IMR-90 (cell line): Measurements from ENCODE around the gene ASTN2. TPM values are rescaled to one million over a fixed set of nuclear protein-coding genes. Genes with fewer than 3 reads are reported as not detected.

Experiments used
- ATAC-seq: fragments of 200-7000 bp; cut with Tn5 transposase; 2 replicates; pipeline ENCODE4 v1.9.1; 2020; ENCODE audit warnings: low read depth, mild to moderate bottlenecking, moderate library complexity
- BruUV-seq: library from RNA; stranded (reverse); fragments of 400-500 nt; replicated peaks from 2 replicates; lab custom pipeline; 2021; lab: Mats Ljungman, UMichigan
- CTCF ChIA-PET: fragments of 300-600 bp; formaldehyde crosslinking; extraction: SDS; loops from one replicate; lab custom pipeline; 2021; ENCODE audit warnings: antibody characterized with exemption; lab: Yijun Ruan, JAX
- POLR2A ChIA-PET: fragments of 300-600 bp; sonication (Branson Sonifier 250); formaldehyde crosslinking; loops from one replicate; lab custom pipeline; 2022; ENCODE audit warnings: antibody characterized with exemption; ENCODE audit not compliant: unreplicated experiment; lab: Charles Lee
- DNase-seq: peaks from one replicate; pipeline ENCODE4 v3.0.0; 2013
- H2AFZ ChIP-seq: replicated peaks from 2 replicates; pipeline ENCODE3; 2013; ENCODE audit warnings: low read length, mild to moderate bottlenecking; ENCODE audit not compliant: poor library complexity
- H2AK5ac ChIP-seq: 2 replicates; pipeline ENCODE4 v1.6.1; 2013; ENCODE audit warnings: low read depth, low read length, inconsistent platforms
- H2AK9ac ChIP-seq: replicated peaks from 2 replicates; pipeline ENCODE3; 2013; ENCODE audit warnings: mild to moderate bottlenecking, low read depth, low read length, moderate library complexity; ENCODE audit not compliant: poor library complexity
- H2BK120ac ChIP-seq: 2 replicates; pipeline ENCODE4 v1.6.1; 2013; ENCODE audit warnings: low read depth, low read length, inconsistent platforms
- H2BK15ac ChIP-seq: 3 replicates; pipeline ENCODE4 v1.6.1; 2013; ENCODE audit warnings: low read depth, low read length, inconsistent platforms
- H2BK20ac ChIP-seq: 2 replicates; pipeline ENCODE4 v1.6.1; 2013; ENCODE audit warnings: low read depth, mild to moderate bottlenecking, inconsistent platforms, low read length, moderate library complexity
- H2BK5ac ChIP-seq: 2 replicates; pipeline ENCODE4 v1.6.1; 2013; ENCODE audit warnings: mild to moderate bottlenecking, low read depth, low read length, inconsistent platforms; ENCODE audit not compliant: poor library complexity, severe bottlenecking
- H3K14ac ChIP-seq: replicated peaks from 2 replicates; pipeline ENCODE4 v1.6.1; 2013; ENCODE audit warnings: low read depth, low read length, inconsistent platforms
- H3K18ac ChIP-seq: 2 replicates; pipeline ENCODE4 v1.6.1; 2013; ENCODE audit warnings: low read depth, low read length, control low read depth
- H3K23ac ChIP-seq: 2 replicates; pipeline ENCODE4 v1.6.1; 2013; ENCODE audit warnings: low read depth, low read length, inconsistent platforms
- H3K27ac ChIP-seq: 2 replicates; pipeline ENCODE4 v1.5.1; 2013; ENCODE audit warnings: mild to moderate bottlenecking, control low read depth, low read length; ENCODE audit not compliant: insufficient read depth
- H3K27me3 ChIP-seq: 2 replicates; pipeline ENCODE4 v1.6.1; 2013; ENCODE audit warnings: low read length; ENCODE audit not compliant: control insufficient read depth, insufficient read depth
- H3K36me3 ChIP-seq: 2 replicates; pipeline ENCODE4 v1.6.1; 2013; ENCODE audit warnings: low read length, mixed read lengths; ENCODE audit not compliant: control insufficient read depth, insufficient read depth
- H3K4ac ChIP-seq: 2 replicates; pipeline ENCODE4 v1.6.1; 2013; ENCODE audit warnings: low read depth, low read length, inconsistent platforms
- H3K4me1 ChIP-seq: 2 replicates; pipeline ENCODE4 v1.6.1; 2013; ENCODE audit warnings: low read length, mixed read lengths; ENCODE audit not compliant: control insufficient read depth, insufficient read depth
- H3K4me2 ChIP-seq: 2 replicates; pipeline ENCODE4 v1.6.1; 2013; ENCODE audit warnings: low read depth, mild to moderate bottlenecking, control low read depth, low read length, moderate library complexity
- H3K4me3 ChIP-seq: 2 replicates; pipeline ENCODE4 v1.5.1; 2013; ENCODE audit warnings: low read depth, mild to moderate bottlenecking, control low read depth, low read length, moderate library complexity; ENCODE audit not compliant: insufficient read depth
- H3K56ac ChIP-seq: 2 replicates; pipeline ENCODE4 v1.6.1; 2013; ENCODE audit warnings: low read length, inconsistent platforms; ENCODE audit not compliant: insufficient read depth; ENCODE audit errors: extremely low read depth
- H3K79me1 ChIP-seq, 2 experiments: 2 replicates each; pipeline ENCODE4 v1.6.1; 2013; ENCODE audit warnings: low read length in 2 of 2, inconsistent platforms in 1 of 2, low read depth in 1 of 2
- H3K9ac ChIP-seq: 2 replicates; pipeline ENCODE4 v1.6.1; 2013; ENCODE audit warnings: low read depth, low read length, control low read depth
- H3K9me1 ChIP-seq: 2 replicates; pipeline ENCODE4 v1.6.1; 2013; ENCODE audit warnings: low read length, inconsistent platforms; ENCODE audit not compliant: insufficient read depth
- H3K9me3 ChIP-seq: 2 replicates; pipeline ENCODE4 v1.6.1; 2013; ENCODE audit warnings: low read length; ENCODE audit not compliant: control insufficient read depth, insufficient read depth
- H4K20me1 ChIP-seq: 2 replicates; pipeline ENCODE4 v1.6.1; 2013; ENCODE audit warnings: low read length, inconsistent platforms; ENCODE audit not compliant: insufficient read depth
- H4K5ac ChIP-seq: 2 replicates; pipeline ENCODE4 v1.6.1; 2013; ENCODE audit warnings: mild to moderate bottlenecking, low read depth, low read length, control low read depth
- H4K8ac ChIP-seq, 2 experiments: 2 replicates each; pipeline ENCODE4 v1.6.1; 2013; ENCODE audit warnings: low read depth in 2 of 2, low read length in 2 of 2, control low read depth in 1 of 2, inconsistent platforms in 1 of 2
- H4K91ac ChIP-seq: 2 replicates; pipeline ENCODE4 v1.6.1; 2013; ENCODE audit warnings: low read depth, low read length, inconsistent platforms; ENCODE audit not compliant: insufficient read depth
- BHLHE40 ChIP-seq: fragments of 150-350 bp; IDR thresholded peaks from 2 replicates; pipeline ENCODE4 v1.6.1; 2016; ENCODE audit warnings: mild to moderate bottlenecking, low read depth, low read length
- CEBPB ChIP-seq: IDR thresholded peaks from 2 replicates; pipeline ENCODE4 v1.6.1; 2012; ENCODE audit warnings: low read depth, low read length, improper control_type of control experiment
- CHD1 ChIP-seq: IDR thresholded peaks from 2 replicates; pipeline ENCODE4 v1.6.1; 2012; ENCODE audit warnings: low read depth, low read length, improper control_type of control experiment
- FOS ChIP-seq: fragments of 150-350 bp; IDR thresholded peaks from 2 replicates; pipeline ENCODE4 v1.6.1; 2016; ENCODE audit warnings: low read depth, low read length
- MAFK ChIP-seq: IDR thresholded peaks from 2 replicates; pipeline ENCODE4 v1.6.1; 2012; ENCODE audit warnings: low read depth, low read length, improper control_type of control experiment
- MAZ ChIP-seq: IDR thresholded peaks from 2 replicates; pipeline ENCODE4 v1.6.1; 2012; ENCODE audit warnings: low read depth, mild to moderate bottlenecking, low read length, improper control_type of control experiment, moderate library complexity, borderline replicate concordance
- MXI1 ChIP-seq: IDR thresholded peaks from 2 replicates; pipeline ENCODE4 v1.6.1; 2012; ENCODE audit warnings: low read depth, mild to moderate bottlenecking, low read length, moderate library complexity, borderline replicate concordance
- NFE2L2 ChIP-seq: fragments of 150-350 bp; IDR thresholded peaks from 2 replicates; pipeline ENCODE4 v1.6.1; 2016; ENCODE audit warnings: low read depth, mild to moderate bottlenecking, low read length
- RCOR1 ChIP-seq: IDR thresholded peaks from 2 replicates; pipeline ENCODE4 v1.6.1; 2012; ENCODE audit warnings: mild to moderate bottlenecking, low read length, improper control_type of control experiment; ENCODE audit not compliant: insufficient replicate concordance
- RFX5 ChIP-seq: IDR thresholded peaks from 2 replicates; pipeline ENCODE4 v1.8.0; 2012; ENCODE audit warnings: low read depth, mild to moderate bottlenecking, low read length, moderate library complexity
- SMC3 ChIP-seq: fragments of 150-350 bp; IDR thresholded peaks from 2 replicates; pipeline ENCODE4 v1.6.1; 2016; ENCODE audit warnings: low read depth, mild to moderate bottlenecking, antibody characterized with exemption, low read length, moderate library complexity
- WGBS, 2 experiments: methylation state at CpG; one replicate each; pipeline versions ENCODE4 v1.1.5 to v1.1.7; 2013; ENCODE audit warnings: missing lambda C conversion rate in 2 of 2; ENCODE audit not compliant: insufficient read length in 1 of 2; ENCODE audit errors: extremely low coverage in 2 of 2; 5-methylcytosine and 5-hydroxymethylcytosine counted together
- dilution Hi-C: fragments of 300-500 bp; cut with HindIII; formaldehyde crosslinking; loops from one replicate; pipeline ENCODE4 v1.14.3; 2018; ENCODE audit warnings: low sequenced_read_pairs; ENCODE audit not compliant: unreplicated experiment
- in situ Hi-C: fragments of 300-500 bp; cut with MboI; formaldehyde crosslinking; loops from 3 replicates; pipeline ENCODE4 v1.14.3; 2019; ENCODE audit warnings: low sequenced_read_pairs, inconsistent platforms, mixed read lengths
- intact Hi-C: fragments of 100-400 bp; cut with micrococcal nuclease; formaldehyde crosslinking; loops from 2 replicates; pipeline ENCODE4 v1.10.0; 2022
- polyA plus RNA-seq, 3 experiments: library from polyadenylated mRNA; depleted of rRNA; stranded (reverse); fragments of >200 nt; gene quantifications; 2 replicates each; pipeline ENCODE4 v1.2.3, GENCODE V29; 2012; ENCODE audit warnings: low replicate concordance in 1 of 3
- total RNA-seq: library from RNA; depleted of rRNA; stranded (reverse); fragments of >200 nt; gene quantifications from 2 replicates; pipeline ENCODE4 v1.2.3, GENCODE V29; 2012
- TF ChIP-seq, protein P1 (sequence below): fragments of 150-350 bp; IDR thresholded peaks from 2 replicates; pipeline ENCODE4 v1.6.1; 2016; ENCODE audit warnings: low read depth, mild to moderate bottlenecking, low read length, moderate library complexity, borderline replicate concordance
- TF ChIP-seq, protein P2 (sequence below): fragments of 150-350 bp; IDR thresholded peaks from 2 replicates; pipeline ENCODE4 v1.6.1; 2017; ENCODE audit warnings: mild to moderate bottlenecking, antibody characterized with exemption, low read length, low read depth
- TF ChIP-seq, protein P3 (sequence below): conservative IDR thresholded peaks from 2 replicates; pipeline ENCODE4 v1.5.1; 2012; ENCODE audit warnings: mild to moderate bottlenecking, low read depth, low read length, improper control_type of control experiment

ASTN2 gene
- total and polyA plus RNA-seq, 2 of the 4 experiments (the other 2 are of a cell fraction), result 3.8 to 6.8 TPM

DNA sequence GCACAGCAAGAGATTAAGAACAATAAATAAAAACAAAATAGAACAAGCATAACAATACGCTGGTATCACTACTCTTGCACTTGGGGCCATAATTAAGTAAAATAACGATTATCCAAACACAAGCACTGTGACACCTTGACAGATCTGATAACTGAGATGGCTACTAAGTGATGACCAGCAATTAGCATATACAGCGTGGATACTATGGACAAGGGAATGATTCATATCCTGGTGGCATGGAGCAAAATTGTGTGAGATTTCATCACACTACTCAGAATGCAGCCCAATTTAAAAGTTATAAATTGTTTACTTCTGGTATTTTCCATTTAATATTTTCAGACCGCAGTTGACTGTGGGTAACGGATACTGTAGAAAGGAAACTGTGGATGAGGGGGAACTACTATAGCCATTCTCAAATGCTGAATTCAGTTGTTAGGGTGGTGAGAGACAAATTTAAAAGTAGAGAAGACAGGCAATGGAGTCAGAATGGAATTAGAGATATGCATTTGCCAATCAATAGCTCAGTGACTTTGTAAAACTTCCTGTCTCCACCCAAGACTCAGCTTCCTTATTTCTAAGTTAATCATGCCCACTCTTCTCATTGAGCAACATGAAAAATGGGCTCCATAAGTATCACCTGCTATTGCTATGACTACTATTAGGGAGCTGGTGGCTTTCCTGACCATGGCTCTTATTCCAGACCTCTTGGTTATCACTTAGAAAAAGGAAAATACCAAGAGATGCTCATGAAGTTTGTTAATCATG, 427.0 kb downstream of the ASTN2 start:
- Histone ChIP-seq H2BK15ac (no peak overlapping the region), H3K4me2 (no peak overlapping the region), H3K4me3 (no peak overlapping the region), H3K27me3 (no peaks in the 10 kb centered on the region), H3K36me3 (no peaks in the 10 kb centered on the region), H4K5ac (no peak overlapping the region), H3K4ac (no peak overlapping the region), H4K20me1 (no peaks in the 10 kb centered on the region), H3K18ac (no peak overlapping the region), H4K91ac (no peak overlapping the region), H3K79me1 (no peaks in the 10 kb centered on the region), H3K9me3 (no peaks in the 10 kb centered on the region), H2AK9ac (no peak overlapping the region), H2BK5ac (no peak overlapping the region), H2AFZ (no peak overlapping the region), H2BK20ac (no peak overlapping the region), H3K23ac (no peak overlapping the region), H3K4me1 (no peaks in the 10 kb centered on the region), H4K8ac (no peak overlapping the region), H3K9ac (no peak overlapping the region), H3K56ac (no peak overlapping the region), H3K9me1 (no peaks in the 10 kb centered on the region), H2BK120ac (no peak overlapping the region), H3K14ac (no peak overlapping the region), H2AK5ac (no peak overlapping the region), H3K27ac (no peak overlapping the region)
- in situ Hi-C loops, result no loop called here
- DNase-seq (no peak), ATAC-seq (no peak)
- ChIA-PET POLR2A (no interaction called here), CTCF (no interaction called here)
- BruUV-seq, result no TSS peak
- TF ChIP-seq BHLHE40 (no peak), RCOR1 (no peak), MAZ (no peak), CHD1 (no peak), RFX5 (no peak), MXI1 (no peak), MAFK (no peak), SMC3 (no peak), FOS (no peak), CEBPB (no peak), NFE2L2 (no peak)
- TF ChIP-seq, protein P1, sequence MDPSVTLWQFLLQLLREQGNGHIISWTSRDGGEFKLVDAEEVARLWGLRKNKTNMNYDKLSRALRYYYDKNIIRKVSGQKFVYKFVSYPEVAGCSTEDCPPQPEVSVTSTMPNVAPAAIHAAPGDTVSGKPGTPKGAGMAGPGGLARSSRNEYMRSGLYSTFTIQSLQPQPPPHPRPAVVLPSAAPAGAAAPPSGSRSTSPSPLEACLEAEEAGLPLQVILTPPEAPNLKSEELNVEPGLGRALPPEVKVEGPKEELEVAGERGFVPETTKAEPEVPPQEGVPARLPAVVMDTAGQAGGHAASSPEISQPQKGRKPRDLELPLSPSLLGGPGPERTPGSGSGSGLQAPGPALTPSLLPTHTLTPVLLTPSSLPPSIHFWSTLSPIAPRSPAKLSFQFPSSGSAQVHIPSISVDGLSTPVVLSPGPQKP, result no peak
- TF ChIP-seq, protein P2, sequence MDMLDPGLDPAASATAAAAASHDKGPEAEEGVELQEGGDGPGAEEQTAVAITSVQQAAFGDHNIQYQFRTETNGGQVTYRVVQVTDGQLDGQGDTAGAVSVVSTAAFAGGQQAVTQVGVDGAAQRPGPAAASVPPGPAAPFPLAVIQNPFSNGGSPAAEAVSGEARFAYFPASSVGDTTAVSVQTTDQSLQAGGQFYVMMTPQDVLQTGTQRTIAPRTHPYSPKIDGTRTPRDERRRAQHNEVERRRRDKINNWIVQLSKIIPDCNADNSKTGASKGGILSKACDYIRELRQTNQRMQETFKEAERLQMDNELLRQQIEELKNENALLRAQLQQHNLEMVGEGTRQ, result no peak
- TF ChIP-seq, protein P3, sequence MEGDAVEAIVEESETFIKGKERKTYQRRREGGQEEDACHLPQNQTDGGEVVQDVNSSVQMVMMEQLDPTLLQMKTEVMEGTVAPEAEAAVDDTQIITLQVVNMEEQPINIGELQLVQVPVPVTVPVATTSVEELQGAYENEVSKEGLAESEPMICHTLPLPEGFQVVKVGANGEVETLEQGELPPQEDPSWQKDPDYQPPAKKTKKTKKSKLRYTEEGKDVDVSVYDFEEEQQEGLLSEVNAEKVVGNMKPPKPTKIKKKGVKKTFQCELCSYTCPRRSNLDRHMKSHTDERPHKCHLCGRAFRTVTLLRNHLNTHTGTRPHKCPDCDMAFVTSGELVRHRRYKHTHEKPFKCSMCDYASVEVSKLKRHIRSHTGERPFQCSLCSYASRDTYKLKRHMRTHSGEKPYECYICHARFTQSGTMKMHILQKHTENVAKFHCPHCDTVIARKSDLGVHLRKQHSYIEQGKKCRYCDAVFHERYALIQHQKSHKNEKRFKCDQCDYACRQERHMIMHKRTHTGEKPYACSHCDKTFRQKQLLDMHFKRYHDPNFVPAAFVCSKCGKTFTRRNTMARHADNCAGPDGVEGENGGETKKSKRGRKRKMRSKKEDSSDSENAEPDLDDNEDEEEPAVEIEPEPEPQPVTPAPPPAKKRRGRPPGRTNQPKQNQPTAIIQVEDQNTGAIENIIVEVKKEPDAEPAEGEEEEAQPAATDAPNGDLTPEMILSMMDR, result no peak
- no CpG with 5 or more reads among the region's 5 CpGs for WGBS, 2 experiments
- dilution Hi-C loops, result no loop called here
- intact Hi-C loops, result no loop called here
